ENCODE results near the gene MGAT4C.

Gene MGAT4C

DNA sequence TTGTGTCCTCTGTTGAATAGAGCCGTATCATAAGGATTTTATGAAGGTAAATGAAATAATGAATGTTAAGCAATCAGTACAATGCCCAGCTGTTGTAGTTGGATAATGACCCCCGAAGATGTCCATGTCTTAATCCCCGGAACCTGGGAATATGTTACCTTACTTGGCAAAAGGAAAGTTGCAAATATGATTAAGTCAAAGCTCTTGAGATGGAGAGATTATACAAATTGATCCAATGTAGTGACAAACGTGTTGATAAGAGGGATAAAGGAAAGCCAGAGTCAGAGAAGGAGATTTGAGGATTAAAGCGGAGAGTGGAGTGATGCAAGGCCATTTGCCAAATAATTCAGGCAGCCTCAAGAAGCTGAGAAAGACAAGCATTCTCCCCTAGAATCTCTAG, 19.2 kb upstream of the MGAT4C start:
- no peak for ATAC-seq
- TF ChIP-seq TCF4 (CRISPR knock-in tag; IDR thresholded peaks at IDR 0.05; ENCODE audit: borderline replicate concordance) (no peak), PPARA (CRISPR knock-in tag; IDR thresholded peaks at IDR 0.05; ENCODE audit: borderline replicate concordance) (no peak), ZNF565 (CRISPR knock-in tag; conservative IDR thresholded peaks at IDR 0.05; ENCODE audit: low read depth) (no peak), TOX (CRISPR knock-in tag; IDR thresholded peaks at IDR 0.05; ENCODE audit: borderline replicate concordance) (no peak), ISL1 (CRISPR knock-in tag; IDR thresholded peaks at IDR 0.05) (no peak)
- TF ChIP-seq, protein P1, sequence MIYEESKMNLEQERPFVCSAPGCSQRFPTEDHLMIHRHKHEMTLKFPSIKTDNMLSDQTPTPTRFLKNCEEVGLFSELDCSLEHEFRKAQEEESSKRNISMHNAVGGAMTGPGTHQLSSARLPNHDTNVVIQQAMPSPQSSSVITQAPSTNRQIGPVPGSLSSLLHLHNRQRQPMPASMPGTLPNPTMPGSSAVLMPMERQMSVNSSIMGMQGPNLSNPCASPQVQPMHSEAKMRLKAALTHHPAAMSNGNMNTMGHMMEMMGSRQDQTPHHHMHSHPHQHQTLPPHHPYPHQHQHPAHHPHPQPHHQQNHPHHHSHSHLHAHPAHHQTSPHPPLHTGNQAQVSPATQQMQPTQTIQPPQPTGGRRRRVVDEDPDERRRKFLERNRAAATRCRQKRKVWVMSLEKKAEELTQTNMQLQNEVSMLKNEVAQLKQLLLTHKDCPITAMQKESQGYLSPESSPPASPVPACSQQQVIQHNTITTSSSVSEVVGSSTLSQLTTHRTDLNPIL (CRISPR knock-in tag; IDR thresholded peaks at IDR 0.05; ENCODE audit: low read depth), result no peak
- TF ChIP-seq, protein P2, sequence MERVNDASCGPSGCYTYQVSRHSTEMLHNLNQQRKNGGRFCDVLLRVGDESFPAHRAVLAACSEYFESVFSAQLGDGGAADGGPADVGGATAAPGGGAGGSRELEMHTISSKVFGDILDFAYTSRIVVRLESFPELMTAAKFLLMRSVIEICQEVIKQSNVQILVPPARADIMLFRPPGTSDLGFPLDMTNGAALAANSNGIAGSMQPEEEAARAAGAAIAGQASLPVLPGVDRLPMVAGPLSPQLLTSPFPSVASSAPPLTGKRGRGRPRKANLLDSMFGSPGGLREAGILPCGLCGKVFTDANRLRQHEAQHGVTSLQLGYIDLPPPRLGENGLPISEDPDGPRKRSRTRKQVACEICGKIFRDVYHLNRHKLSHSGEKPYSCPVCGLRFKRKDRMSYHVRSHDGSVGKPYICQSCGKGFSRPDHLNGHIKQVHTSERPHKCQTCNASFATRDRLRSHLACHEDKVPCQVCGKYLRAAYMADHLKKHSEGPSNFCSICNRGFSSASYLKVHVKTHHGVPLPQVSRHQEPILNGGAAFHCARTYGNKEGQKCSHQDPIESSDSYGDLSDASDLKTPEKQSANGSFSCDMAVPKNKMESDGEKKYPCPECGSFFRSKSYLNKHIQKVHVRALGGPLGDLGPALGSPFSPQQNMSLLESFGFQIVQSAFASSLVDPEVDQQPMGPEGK (CRISPR knock-in tag; IDR thresholded peaks at IDR 0.05; ENCODE audit: borderline replicate concordance), result no peak

DNA sequence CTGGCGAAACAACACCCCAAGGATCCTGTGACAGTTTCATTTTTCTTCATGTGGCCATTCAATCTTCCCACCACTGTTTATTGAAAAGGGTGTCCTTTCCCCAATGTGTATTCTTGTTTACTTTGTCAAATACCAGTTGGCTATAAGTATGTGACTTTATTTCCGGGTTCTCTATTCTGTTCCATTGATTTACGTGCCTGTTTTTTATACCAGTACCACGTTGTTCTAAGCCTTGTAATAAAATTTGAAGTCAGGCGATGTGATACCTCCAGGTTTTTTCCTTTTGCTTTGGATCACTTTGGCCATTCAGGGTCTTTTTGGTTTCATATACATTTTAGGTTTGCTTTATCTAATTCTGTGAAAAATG, 9.1 kb upstream of the MGAT4C start:
- ATAC-seq, result no peak
- TF ChIP-seq ZC3H10 (CRISPR knock-in tag; IDR thresholded peaks at IDR 0.05), result no peak
- TF ChIP-seq BACH2 (CRISPR knock-in tag; IDR thresholded peaks at IDR 0.05; ENCODE audit: borderline replicate concordance), result no peak
- TF ChIP-seq, protein P2 (CRISPR knock-in tag; IDR thresholded peaks at IDR 0.05; ENCODE audit: borderline replicate concordance), result no peak

DNA sequence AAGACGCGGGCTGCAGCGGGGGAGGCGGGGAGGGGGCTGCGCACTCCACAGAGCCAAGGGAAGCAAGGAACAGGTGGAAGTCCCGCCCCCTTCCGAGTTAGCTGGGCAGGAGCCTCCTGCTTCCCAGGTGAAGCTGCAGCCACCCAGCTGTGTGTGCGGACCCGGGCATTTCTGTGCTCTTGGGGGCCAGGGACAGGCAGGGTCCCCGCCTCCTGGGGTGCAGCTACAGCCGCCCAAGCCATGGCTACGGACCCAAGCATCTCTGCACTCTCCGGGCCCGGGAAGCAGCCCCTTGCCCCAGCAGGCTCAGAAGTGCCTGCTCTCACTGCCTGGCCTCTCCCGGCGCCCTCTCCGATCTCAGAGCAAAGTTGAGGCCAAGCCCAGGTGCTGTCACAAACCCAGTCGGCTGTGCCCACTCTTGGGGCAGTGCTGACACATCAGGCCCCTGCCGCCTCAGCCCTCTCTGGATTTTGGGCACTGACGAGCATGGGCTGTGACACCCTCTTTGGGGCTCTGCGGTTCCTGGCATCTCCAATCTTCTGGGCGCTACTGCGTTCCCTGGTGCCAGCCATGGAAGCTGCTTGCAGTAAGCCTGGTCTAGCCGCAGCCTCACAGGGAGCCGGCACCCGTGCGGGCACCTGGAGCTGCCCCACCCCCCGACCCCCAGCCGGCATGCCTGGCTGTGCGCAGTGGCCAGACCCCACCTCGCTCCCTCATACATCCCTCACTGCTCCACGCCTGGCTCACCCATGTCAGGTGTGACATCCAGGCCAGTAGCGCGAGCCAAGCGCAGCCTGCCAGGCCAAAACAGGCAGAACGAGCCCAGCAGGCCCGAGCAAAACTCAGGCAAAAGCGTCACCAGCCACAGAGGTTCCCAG, 8.5 kb upstream of the MGAT4C start:
- no peak for ATAC-seq
- TF ChIP-seq, protein P3, sequence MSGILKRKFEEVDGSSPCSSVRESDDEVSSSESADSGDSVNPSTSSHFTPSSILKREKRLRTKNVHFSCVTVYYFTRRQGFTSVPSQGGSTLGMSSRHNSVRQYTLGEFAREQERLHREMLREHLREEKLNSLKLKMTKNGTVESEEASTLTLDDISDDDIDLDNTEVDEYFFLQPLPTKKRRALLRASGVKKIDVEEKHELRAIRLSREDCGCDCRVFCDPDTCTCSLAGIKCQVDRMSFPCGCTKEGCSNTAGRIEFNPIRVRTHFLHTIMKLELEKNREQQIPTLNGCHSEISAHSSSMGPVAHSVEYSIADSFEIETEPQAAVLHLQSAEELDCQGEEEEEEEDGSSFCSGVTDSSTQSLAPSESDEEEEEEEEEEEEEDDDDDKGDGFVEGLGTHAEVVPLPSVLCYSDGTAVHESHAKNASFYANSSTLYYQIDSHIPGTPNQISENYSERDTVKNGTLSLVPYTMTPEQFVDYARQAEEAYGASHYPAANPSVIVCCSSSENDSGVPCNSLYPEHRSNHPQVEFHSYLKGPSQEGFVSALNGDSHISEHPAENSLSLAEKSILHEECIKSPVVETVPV (CRISPR knock-in tag; IDR thresholded peaks at IDR 0.05), result no peak
- TF ChIP-seq RARB (CRISPR knock-in tag; IDR thresholded peaks at IDR 0.05), result no peak
- no peak for TF ChIP-seq ESRRG (CRISPR knock-in tag; IDR thresholded peaks at IDR 0.05)
- TF ChIP-seq CSDC2 (CRISPR knock-in tag; IDR thresholded peaks at IDR 0.05), result no peak
- TF ChIP-seq TOX (CRISPR knock-in tag; IDR thresholded peaks at IDR 0.05; ENCODE audit: borderline replicate concordance), result no peak
- no peak for TF ChIP-seq ARNTL (CRISPR knock-in tag; IDR thresholded peaks at IDR 0.05; ENCODE audit: borderline replicate concordance, low read depth)
- TF ChIP-seq, protein P4, sequence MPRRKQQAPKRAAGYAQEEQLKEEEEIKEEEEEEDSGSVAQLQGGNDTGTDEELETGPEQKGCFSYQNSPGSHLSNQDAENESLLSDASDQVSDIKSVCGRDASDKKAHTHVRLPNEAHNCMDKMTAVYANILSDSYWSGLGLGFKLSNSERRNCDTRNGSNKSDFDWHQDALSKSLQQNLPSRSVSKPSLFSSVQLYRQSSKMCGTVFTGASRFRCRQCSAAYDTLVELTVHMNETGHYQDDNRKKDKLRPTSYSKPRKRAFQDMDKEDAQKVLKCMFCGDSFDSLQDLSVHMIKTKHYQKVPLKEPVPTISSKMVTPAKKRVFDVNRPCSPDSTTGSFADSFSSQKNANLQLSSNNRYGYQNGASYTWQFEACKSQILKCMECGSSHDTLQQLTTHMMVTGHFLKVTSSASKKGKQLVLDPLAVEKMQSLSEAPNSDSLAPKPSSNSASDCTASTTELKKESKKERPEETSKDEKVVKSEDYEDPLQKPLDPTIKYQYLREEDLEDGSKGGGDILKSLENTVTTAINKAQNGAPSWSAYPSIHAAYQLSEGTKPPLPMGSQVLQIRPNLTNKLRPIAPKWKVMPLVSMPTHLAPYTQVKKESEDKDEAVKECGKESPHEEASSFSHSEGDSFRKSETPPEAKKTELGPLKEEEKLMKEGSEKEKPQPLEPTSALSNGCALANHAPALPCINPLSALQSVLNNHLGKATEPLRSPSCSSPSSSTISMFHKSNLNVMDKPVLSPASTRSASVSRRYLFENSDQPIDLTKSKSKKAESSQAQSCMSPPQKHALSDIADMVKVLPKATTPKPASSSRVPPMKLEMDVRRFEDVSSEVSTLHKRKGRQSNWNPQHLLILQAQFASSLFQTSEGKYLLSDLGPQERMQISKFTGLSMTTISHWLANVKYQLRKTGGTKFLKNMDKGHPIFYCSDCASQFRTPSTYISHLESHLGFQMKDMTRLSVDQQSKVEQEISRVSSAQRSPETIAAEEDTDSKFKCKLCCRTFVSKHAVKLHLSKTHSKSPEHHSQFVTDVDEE (CRISPR knock-in tag; IDR thresholded peaks at IDR 0.05), result no peak
- TF ChIP-seq, protein P2 (CRISPR knock-in tag; IDR thresholded peaks at IDR 0.05; ENCODE audit: borderline replicate concordance), result no peak
- TF ChIP-seq BACH2 (CRISPR knock-in tag; IDR thresholded peaks at IDR 0.05; ENCODE audit: borderline replicate concordance), result no peak
- no peak for TF ChIP-seq OSR1 (CRISPR knock-in tag; IDR thresholded peaks at IDR 0.05)
- TF ChIP-seq GLIS3 (CRISPR knock-in tag; IDR thresholded peaks at IDR 0.05), result no peak
- TF ChIP-seq ISL1 (CRISPR knock-in tag; IDR thresholded peaks at IDR 0.05), result no peak
- no peak for TF ChIP-seq TCF4 (CRISPR knock-in tag; IDR thresholded peaks at IDR 0.05; ENCODE audit: borderline replicate concordance)
- TF ChIP-seq, protein P5, sequence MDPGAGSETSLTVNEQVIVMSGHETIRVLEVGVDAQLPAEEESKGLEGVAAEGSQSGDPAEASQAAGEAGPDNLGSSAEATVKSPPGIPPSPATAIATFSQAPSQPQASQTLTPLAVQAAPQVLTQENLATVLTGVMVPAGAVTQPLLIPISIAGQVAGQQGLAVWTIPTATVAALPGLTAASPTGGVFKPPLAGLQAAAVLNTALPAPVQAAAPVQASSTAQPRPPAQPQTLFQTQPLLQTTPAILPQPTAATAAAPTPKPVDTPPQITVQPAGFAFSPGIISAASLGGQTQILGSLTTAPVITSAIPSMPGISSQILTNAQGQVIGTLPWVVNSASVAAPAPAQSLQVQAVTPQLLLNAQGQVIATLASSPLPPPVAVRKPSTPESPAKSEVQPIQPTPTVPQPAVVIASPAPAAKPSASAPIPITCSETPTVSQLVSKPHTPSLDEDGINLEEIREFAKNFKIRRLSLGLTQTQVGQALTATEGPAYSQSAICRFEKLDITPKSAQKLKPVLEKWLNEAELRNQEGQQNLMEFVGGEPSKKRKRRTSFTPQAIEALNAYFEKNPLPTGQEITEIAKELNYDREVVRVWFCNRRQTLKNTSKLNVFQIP (CRISPR knock-in tag; IDR thresholded peaks at IDR 0.05; ENCODE audit: borderline replicate concordance, low read depth), result no peak
